Measurements from ENCODE around the gene TOPBP1.

The TOPBP1 gene

DNA sequence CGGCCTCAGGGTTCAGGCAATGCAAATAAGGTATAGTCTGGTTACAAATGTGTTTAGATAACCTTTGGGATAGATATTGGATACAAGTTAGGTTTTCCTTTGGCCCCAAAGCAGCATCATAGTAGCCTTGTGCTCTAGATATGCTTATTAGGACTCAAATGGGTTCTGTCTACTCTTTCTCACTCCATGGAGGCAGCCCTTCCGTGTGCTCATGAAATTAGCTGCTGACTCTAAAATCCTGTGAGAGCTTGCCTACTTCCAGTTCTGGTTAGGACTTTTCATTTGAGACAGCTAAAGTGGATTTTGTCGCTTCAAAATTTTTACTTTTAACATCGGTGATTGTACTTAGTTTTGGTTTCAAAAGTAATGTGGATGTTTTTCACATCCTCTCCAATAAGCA lies 86.7 kb downstream of the TOPBP1 start:
- no peaks in the 10 kb centered on the region for H3K27me3 ChIP-seq (replicated peaks; ENCODE audit: insufficient read depth, low read length)
- H2AFZ ChIP-seq (ENCODE audit: low read length): no peak overlapping the region
- peak overlapping the region; percentile 49 for H3K4me2 ChIP-seq (ENCODE audit: low read depth, low read length)
- peaks cover 31% of the 10 kb centered on the region for H3K36me3 ChIP-seq (replicated peaks; ENCODE audit: insufficient read depth, low read length)
- H3K9me2 ChIP-seq (replicated peaks; ENCODE audit: insufficient read depth, low read length): no peaks in the 10 kb centered on the region
- peak overlapping the region; percentile 91 for H3K27ac ChIP-seq (ENCODE audit: low read length)
- H3K79me2 ChIP-seq (ENCODE audit: low read length): peaks cover 56% of the 10 kb centered on the region
- H3K4me1 ChIP-seq (ENCODE audit: low read length): peaks cover 35% of the 10 kb centered on the region
- peak overlapping the region; percentile 81 for H3K4me3 ChIP-seq (ENCODE audit: low read length)
- H4K20me1 ChIP-seq (ENCODE audit: insufficient read depth, low read length): peaks cover 20% of the 10 kb centered on the region
- H3K9me3 ChIP-seq (replicated peaks; ENCODE audit: insufficient read depth, low read length): no peaks in the 10 kb centered on the region
- DNase-seq: peak; percentile 47
- peak overlapping the region; percentile 94 for H3K9ac ChIP-seq (ENCODE audit: low read length)
- TF ChIP-seq EZH2phosphoT487 (IDR thresholded peaks at IDR 0.05; ENCODE audit: low read length) (no peak), CTCF (IDR thresholded peaks at IDR 0.05; ENCODE audit: low read length) (no peak)
- peaks cover 71% of the 10 kb centered on the region for H3F3A ChIP-seq (ENCODE audit: insufficient read depth, low read length)

- peaks cover 18% of the 10 kb centered on the region for H4K20me1 ChIP-seq (ENCODE audit: insufficient read depth, low read length)
- H3F3A ChIP-seq (ENCODE audit: insufficient read depth, low read length): peaks cover 75% of the 10 kb centered on the region
- peaks cover 42% of the 10 kb centered on the region for H3K4me1 ChIP-seq (ENCODE audit: low read length)
- peaks cover 51% of the 10 kb centered on the region for H3K79me2 ChIP-seq (ENCODE audit: low read length)
- H3K9ac ChIP-seq (ENCODE audit: low read length): peak overlapping the region; percentile 94
- TF ChIP-seq EZH2 (optimal IDR thresholded peaks at IDR 0.05; ENCODE audit: low read depth, low read length): no peak
- no peak for TF ChIP-seq CTCF (IDR thresholded peaks at IDR 0.05; ENCODE audit: low read length)
- no peak for TF ChIP-seq EZH2phosphoT487 (IDR thresholded peaks at IDR 0.05; ENCODE audit: low read length)
- DNase-seq: peak; percentile 72
- H3K4me2 ChIP-seq (ENCODE audit: low read depth, low read length): peak overlapping the region; percentile 49
- no peak overlapping the region for H2AFZ ChIP-seq (ENCODE audit: low read length)
- no peaks in the 10 kb centered on the region for H3K9me3 ChIP-seq (replicated peaks; ENCODE audit: insufficient read depth, low read length)
- no peaks in the 10 kb centered on the region for H3K27me3 ChIP-seq (replicated peaks; ENCODE audit: insufficient read depth, low read length)
- H3K36me3 ChIP-seq (replicated peaks; ENCODE audit: insufficient read depth, low read length): peaks cover 29% of the 10 kb centered on the region
- H3K9me2 ChIP-seq (replicated peaks; ENCODE audit: insufficient read depth, low read length): no peaks in the 10 kb centered on the region
- peak overlapping the region; percentile 81 for H3K4me3 ChIP-seq (ENCODE audit: low read length)
- peak overlapping the region; percentile 91 for H3K27ac ChIP-seq (ENCODE audit: low read length)
These were observed 87.4 kb downstream of the TOPBP1 start for GRCh38 chr3:133574260-133574881.

GRCh38 chr3:133573629-133574194 lies 88.0 kb downstream of the TOPBP1 start, which contains the start of gene CDV3:
TSS of gene CDV3 (plus strand) at chr3:133573686. CDS start at chr3:133574045, 359 bp downstream.
- H3K79me2 ChIP-seq (ENCODE audit: low read length): peaks cover 44% of the 10 kb centered on the region
- H3K4me1 ChIP-seq (ENCODE audit: low read length): peaks cover 35% of the 10 kb centered on the region
- H3K27ac ChIP-seq (ENCODE audit: low read length): peak within 1 kb of the TSS; percentile 96
- H3K9me2 ChIP-seq (replicated peaks; ENCODE audit: insufficient read depth, low read length): no peaks in the 10 kb centered on the region
- no peaks in the 10 kb centered on the region for H3K9me3 ChIP-seq (replicated peaks; ENCODE audit: insufficient read depth, low read length)
- TF ChIP-seq EZH2 (optimal IDR thresholded peaks at IDR 0.05; ENCODE audit: low read depth, low read length): no peak
- no peak for TF ChIP-seq CTCF (IDR thresholded peaks at IDR 0.05; ENCODE audit: low read length)
- TF ChIP-seq EZH2phosphoT487 (IDR thresholded peaks at IDR 0.05; ENCODE audit: low read length): no peak
- peak within 1 kb of the TSS; percentile 94 for H3K9ac ChIP-seq (ENCODE audit: low read length)
- no peaks in the 10 kb centered on the region for H3K27me3 ChIP-seq (replicated peaks; ENCODE audit: insufficient read depth, low read length)
- H4K20me1 ChIP-seq (ENCODE audit: insufficient read depth, low read length): peaks cover 11% of the 10 kb centered on the region
- peak within 1 kb of the TSS; percentile 81 for H3K4me3 ChIP-seq (ENCODE audit: low read length)
- H3F3A ChIP-seq (ENCODE audit: insufficient read depth, low read length): peaks cover 69% of the 10 kb centered on the region
- no peak within 1 kb of the TSS for H2AFZ ChIP-seq (ENCODE audit: low read length)
- peak within 1 kb of the TSS; percentile 87 for H3K4me2 ChIP-seq (ENCODE audit: low read depth, low read length)
- no peak for DNase-seq
- H3K36me3 ChIP-seq (replicated peaks; ENCODE audit: insufficient read depth, low read length): peaks cover 23% of the 10 kb centered on the region

Data from MM.1S (cell line).